Activated CD4-positive, alpha-beta T cell treated with anti-CD3 and anti-CD28 coated beads for 1 hour (primary cell): Measurements from ENCODE around the gene CTRL.

ENCODE experiments used
- DNase-seq: peaks from one replicate; pipeline ENCODE4 v3.0.0-alpha.2; 2020

Gene CTRL

DNA sequence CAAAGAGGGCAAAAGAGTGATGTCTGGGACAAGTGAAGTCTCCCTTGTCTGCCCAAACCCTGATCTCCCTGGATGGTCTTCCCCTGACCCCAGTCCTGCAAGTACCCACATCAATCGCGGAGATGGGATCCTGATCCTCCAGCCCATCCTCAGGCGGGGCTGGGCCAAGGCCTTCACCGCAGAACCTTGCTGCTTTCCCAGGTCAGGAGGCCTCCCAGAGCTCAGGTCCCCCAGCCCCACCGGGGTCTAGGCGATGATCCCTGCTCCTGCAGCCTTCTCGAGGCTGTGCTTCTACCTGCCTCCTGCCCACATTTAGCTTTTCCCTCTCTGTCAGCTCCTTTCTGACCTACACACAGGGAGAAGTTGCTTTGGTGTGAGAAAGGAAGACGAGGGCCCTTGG is 30.5 kb upstream of the CTRL start:
- DNase-seq: no peak

DNA sequence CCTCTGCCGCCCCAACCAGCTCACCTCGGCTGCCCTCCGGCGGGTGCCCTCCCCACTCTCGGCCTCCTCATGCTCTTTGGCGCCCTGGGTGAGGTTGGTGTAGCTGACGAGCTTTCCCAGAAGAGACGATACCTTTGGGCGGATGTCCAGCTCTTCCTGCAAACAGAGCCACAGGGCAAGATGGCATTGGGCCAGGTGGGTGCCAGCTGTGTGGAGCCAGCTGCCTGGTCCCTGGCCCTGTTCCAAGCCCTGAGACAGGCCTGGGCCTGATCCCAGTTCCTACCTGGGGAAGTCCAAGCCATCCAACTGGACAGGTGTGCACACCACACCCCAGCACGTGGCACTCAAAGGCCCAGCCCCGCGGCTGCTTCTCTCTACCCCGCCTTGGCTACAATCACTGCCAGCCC is 29.9 kb upstream of the CTRL start:
- DNase-seq: no peak

- DNase-seq: no peak
Measured at GRCh38 chr16:67959536-67960329, 28.1 kb upstream of the CTRL start.

DNA sequence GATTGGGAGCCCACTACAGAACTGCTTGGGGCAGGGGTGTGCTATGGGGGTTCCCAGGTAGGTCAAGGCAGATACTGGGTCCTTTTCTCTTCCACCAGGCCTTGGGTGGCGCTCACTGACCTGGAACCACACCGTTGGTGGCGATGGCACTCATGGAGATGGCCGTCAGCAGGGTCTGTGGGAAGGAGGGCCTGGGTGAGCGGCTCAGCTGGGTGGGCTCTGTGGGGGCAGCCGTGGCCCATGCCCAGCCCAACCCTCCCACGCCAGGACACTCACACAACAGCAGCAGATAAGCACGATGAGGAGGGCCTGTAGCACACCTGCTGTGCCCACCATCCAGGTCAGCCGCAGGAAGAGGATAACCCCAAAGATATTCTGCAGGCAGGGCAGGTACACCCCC is 26.0 kb upstream of the CTRL start:
- DNase-seq: no peak

DNA sequence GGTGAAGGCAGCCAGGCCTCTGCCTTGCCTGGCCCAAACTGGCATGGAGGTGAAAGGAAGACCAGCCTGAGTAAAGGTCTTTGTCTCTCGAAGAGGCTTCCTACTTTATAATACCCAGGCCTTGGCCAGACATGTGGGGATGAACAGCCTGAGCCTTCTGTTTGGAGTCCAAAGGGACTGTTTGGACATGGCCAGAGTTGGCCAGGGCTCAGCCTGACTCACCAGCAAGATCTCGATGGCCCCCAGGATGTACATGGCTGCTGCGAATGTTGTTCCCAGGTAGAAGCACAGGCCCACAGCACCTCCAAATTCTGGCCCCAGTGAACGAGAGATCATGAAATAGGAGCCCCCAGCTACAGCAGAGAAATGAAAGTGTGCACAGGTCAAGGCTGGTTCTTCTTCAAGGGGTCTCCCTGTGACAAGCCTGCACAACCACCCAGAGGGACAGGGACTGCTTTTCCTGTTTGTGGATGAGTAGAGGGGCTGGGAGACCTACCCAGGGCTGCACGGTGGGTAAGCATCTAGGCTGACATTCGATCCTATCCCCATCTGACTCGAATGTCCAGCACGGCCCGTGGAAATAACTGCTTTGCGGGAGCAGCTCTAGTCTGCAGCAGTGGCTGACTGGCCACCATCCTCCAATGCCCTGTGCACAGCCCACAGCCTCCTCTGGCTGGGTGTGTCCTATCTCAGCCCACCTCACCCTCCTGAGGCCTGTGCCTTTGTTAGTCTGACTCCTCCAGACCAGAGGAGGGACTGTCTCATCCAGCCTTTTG is 22.9 kb upstream of the CTRL start:
- no peak for DNase-seq

- no peak for DNase-seq
Measured at GRCh38 chr16:67953641-67954375, 22.1 kb upstream of the CTRL start.

DNA sequence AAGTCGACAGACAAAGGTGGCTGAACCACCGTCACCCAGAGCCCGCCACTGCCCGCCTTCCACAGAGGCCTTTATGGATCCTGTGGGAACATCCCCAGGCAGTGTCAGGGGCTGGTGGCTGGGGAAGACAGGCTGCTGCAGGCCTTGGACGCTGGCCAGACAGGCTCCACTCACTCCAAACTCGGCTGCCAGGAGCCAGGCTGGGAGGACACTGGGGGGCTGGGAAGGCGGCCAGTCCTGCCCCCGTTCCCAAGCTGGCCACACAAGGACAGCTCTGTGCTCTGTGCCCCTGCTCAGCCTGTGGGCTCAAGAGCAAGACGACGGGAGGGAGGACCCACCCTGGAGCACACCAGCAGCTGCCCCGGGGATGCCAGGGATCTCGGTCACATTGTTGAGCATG is 19.8 kb upstream of the CTRL start:
- no peak for DNase-seq

GRCh38 chr16:67950335-67950843 is 18.7 kb upstream of the CTRL start:
- DNase-seq: no peak

GRCh38 chr16:67949645-67950044 is 18.0 kb upstream of the CTRL start:
- no peak for DNase-seq

DNA sequence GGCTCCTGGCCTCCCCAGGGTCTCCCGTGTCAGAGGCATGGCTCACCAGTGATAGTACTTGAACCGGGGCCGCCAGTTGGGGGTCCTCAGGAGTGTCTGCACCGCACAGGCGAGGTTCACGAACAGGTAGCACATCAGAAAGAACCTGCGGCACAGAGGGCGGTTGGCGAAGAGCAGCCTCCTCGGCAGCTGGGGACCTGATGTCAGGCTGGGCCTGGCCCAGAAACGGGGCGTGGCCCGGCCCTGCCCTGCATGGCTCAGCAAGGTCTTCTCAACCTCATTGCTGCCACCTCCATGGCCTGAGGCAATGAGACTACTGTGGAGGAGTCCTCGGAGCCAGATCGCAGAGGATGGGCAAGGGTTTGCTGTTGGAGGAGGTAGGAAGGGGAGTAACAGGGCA is 16.4 kb upstream of the CTRL start:
- no peak for DNase-seq

- no peak for DNase-seq
Measured at GRCh38 chr16:67946966-67947558, 15.4 kb upstream of the CTRL start.

DNA sequence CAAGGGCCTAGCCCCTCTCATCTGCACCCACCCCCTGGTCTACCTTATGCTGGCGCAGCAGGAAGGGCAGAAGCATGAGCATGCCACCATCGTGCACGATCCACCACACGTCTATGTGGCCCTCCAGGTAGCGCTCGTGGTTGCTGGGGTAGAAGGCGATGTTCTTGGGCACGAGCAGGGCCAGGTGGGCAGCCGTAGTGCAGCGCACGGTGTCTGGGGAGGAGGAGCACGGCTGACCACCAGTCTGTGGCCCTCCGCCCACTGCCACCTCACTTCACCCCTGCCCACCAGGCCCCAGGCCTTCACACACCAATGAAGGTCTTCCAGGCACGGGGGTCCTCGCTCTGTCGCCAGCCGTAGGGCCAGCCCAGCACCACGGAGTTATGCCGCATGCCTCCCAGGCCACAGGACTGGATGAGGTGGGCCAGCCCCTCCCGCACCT is 14.5 kb upstream of the CTRL start:
- DNase-seq: no peak

GRCh38 chr16:67945392-67945933 is 13.8 kb upstream of the CTRL start:
- no peak for DNase-seq

GRCh38 chr16:67944690-67945391 is 13.2 kb upstream of the CTRL start:
- no peak for DNase-seq

DNA sequence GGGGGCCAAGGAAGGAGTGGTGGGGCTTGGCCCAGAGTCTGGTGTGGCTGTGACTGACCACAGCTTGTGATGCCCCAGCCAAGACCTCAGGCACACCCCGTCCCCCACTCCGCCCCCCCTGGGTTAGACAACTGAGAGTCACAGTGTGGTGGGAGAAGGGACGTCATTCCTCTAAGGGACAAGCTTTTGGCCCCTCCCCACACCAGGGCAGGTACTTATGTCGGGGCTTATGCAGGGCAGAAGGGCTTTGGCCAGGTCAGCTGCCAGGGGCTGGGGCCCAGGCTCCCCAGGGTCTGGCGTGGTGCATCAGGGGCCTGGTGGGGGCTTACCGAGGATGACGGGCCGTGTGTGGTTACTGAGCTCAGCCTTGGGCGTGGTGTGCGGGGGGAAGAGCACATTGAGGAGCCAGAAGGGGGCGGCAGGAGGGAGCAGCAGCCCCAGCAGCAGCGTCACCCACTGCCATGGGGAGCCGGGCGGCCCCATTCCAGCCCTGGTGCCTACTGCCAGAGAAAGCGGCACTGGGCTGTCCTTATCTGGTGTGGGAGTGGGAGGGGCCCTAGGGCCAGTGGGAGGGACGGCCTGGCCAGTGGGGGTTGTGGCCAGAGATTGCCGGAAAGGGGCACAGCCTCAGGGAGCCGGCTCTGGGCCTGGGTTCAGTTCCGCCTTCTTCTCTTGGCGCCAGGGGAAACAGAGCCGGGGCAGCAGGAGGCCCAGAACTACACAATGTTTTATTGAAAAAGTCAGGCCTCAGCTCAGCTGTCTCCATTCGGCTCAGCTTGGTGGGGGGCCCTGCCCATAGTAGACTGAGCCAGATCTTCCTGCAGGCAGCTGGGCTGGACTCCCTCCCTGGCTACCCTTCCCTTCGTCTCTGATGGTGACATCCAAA is 12.2 kb upstream of the CTRL start, which contains the start of gene LCAT:
TSS of gene LCAT (minus strand) at position 502 of the 886 bp plus-strand sequence. CDS start at position 483, 19 bp downstream.
- no peak for DNase-seq

- DNase-seq: no peak
Measured at GRCh38 chr16:67943256-67943618, 11.6 kb upstream of the CTRL start.

GRCh38 chr16:67942510-67943255 is 11.0 kb upstream of the CTRL start:
- no peak for DNase-seq

- no peak for DNase-seq
Measured at GRCh38 chr16:67942200-67942509, 10.5 kb upstream of the CTRL start.

- DNase-seq: no peak
Measured at GRCh38 chr16:67941469-67942199, 10.0 kb upstream of the CTRL start.
